H1 (cell line): ENCODE data around the gene NOS1AP.

Experiments used
- ASH2L ChIP-seq: fragments of 200-600, 300-600 bp; sonication (generic); IDR thresholded peaks from one replicate; pipeline ENCODE4 v1.7.1; 2017; ENCODE audit warnings: low read length
- ATF3 ChIP-seq: IDR thresholded peaks from 2 replicates; pipeline ENCODE4 v1.6.1; 2011; ENCODE audit warnings: low read depth, mild to moderate bottlenecking, low read length; ENCODE audit not compliant: insufficient read depth
- CEBPB ChIP-seq: IDR thresholded peaks from 2 replicates; pipeline ENCODE4 v1.6.1; 2012; ENCODE audit warnings: low read depth, low read length
- CTCF ChIP-seq, 3 experiments: IDR thresholded peaks; 1 replicate in 2 of 3; 2 replicates in 1 of 3; pipeline versions ENCODE4 v1.5.1 to v1.6.1; 2011; ENCODE audit warnings: low read length in 3 of 3, mild to moderate bottlenecking in 3 of 3, inconsistent platforms in 2 of 3, low read depth in 1 of 3, moderate library complexity in 1 of 3; ENCODE audit not compliant: insufficient read depth in 1 of 3; ENCODE audit errors: control extremely low read depth in 1 of 3
- EP300 ChIP-seq, 2 experiments: IDR thresholded peaks; 1 replicate in 1 of 2; 2 replicates in 1 of 2; pipeline ENCODE4 v1.6.1; 2011 to 2012; ENCODE audit warnings: low read depth in 2 of 2, low read length in 2 of 2, mild to moderate bottlenecking in 2 of 2, borderline replicate concordance in 1 of 2, inconsistent platforms in 1 of 2, moderate library complexity in 1 of 2
- POLR2A ChIP-seq, 2 experiments: IDR thresholded peaks; 1 replicate in 1 of 2; 2 replicates in 1 of 2; pipeline ENCODE4 v1.6.1; 2011; ENCODE audit warnings: low read depth in 2 of 2, low read length in 2 of 2, mild to moderate bottlenecking in 2 of 2; ENCODE audit errors: control extremely low read depth in 1 of 2
- RNF2 ChIP-seq: fragments of 200-900, 300-1000 bp; sonication (generic); IDR thresholded peaks from 2 replicates; pipeline ENCODE4 v1.7.1; 2016; ENCODE audit warnings: borderline replicate concordance, low read depth, mild to moderate bottlenecking, antibody characterized with exemption, low read length; ENCODE audit not compliant: poor library complexity, severe bottlenecking; ENCODE audit errors: missing control alignments
- SP1 ChIP-seq: IDR thresholded peaks from 2 replicates; pipeline ENCODE4 v1.6.1; 2011; ENCODE audit warnings: low read depth, low read length

GRCh38 chr1:162177126-162177525, 107.6 kb downstream of the NOS1AP start:
- no peak for TF ChIP-seq EP300 (IDR thresholded peaks at IDR 0.05; ENCODE audit: borderline replicate concordance in 1 of 2, low read depth in 2 of 2, low read length in 2 of 2)
- TF ChIP-seq SP1: no peak
- TF ChIP-seq CTCF (IDR thresholded peaks at IDR 0.05; ENCODE audit: control extremely low read depth in 1 of 3, insufficient read depth in 1 of 3, low read depth in 1 of 3, low read length in 3 of 3): no peak
- TF ChIP-seq CEBPB: no peak; the same call in 1 of the 2 replicates
- no peak for TF ChIP-seq POLR2A (IDR thresholded peaks at IDR 0.05; ENCODE audit: control extremely low read depth in 1 of 2, low read depth in 2 of 2, low read length in 2 of 2)
- no peak for TF ChIP-seq RNF2
- no peak for TF ChIP-seq ASH2L
- TF ChIP-seq ATF3: no peak
